GM12874 (cell line): ENCODE measurements around the gene ZNF317.

ENCODE experiments used
- CTCF ChIP-seq: IDR thresholded peaks from 2 replicates; pipeline ENCODE4 v1.5.1; 2011; ENCODE audit warnings: low read depth, mild to moderate bottlenecking, control low read depth, low read length, moderate library complexity; ENCODE audit not compliant: insufficient read depth

The ZNF317 gene

GRCh38 chr19:9130965-9131364 lies 9.2 kb upstream of the ZNF317 start:
- TF ChIP-seq CTCF: no peak

GRCh38 chr19:9132422-9132821 lies 7.8 kb upstream of the ZNF317 start:
- TF ChIP-seq CTCF: no peak

GRCh38 chr19:9139609-9140158 lies 513 bp upstream of the ZNF317 start:
- no peak for TF ChIP-seq CTCF

- TF ChIP-seq CTCF: no peak
These were observed 4.7 kb downstream of the ZNF317 start for GRCh38 chr19:9144920-9145319.

- no peak for TF ChIP-seq CTCF
These were observed 6.7 kb downstream of the ZNF317 start for GRCh38 chr19:9146882-9147281.

GRCh38 chr19:9148697-9149096 lies 8.5 kb downstream of the ZNF317 start:
- TF ChIP-seq CTCF: no peak

GRCh38 chr19:9149997-9150396 lies 9.8 kb downstream of the ZNF317 start:
- TF ChIP-seq CTCF: no peak

GRCh38 chr19:9150650-9151049 lies 10.5 kb downstream of the ZNF317 start:
- no peak for TF ChIP-seq CTCF
